Stimulated activated naive CD4-positive, alpha-beta T cell treated with Interleukin-2 at 50 U/mL for 16 hours (primary cell): ENCODE measurements around the gene LMTK3.
"Not testable (repeated sequence)": the region's sequence is repeated elsewhere in the genome, so short reads cannot be mapped to it uniquely, and the experiment has no call there.

Experiments used
- DNase-seq: peaks from one replicate; lab custom pipeline; 2025; lab: John Stamatoyannopoulos, UW

The LMTK3 gene

DNA sequence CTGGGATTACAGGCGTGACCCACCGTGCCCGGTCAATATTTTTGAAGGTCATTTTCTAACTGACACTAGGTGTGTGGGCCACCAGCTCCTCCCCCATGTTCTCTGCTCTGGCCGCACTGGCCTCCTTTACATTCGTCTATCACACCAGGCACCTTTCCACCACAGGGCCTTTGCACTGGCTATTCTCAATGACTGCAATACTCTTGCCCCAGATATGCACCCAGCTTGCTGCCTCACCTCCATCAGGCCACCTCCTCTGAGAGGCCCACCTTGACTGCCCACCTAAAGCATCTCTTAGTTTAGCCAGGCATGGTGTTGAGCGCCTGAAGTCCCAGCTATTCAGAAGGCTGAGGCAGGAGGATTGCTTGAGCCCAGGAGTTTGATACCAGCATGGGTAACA, 30.2 kb upstream of the LMTK3 start:
- DNase-seq: no peak

DNA sequence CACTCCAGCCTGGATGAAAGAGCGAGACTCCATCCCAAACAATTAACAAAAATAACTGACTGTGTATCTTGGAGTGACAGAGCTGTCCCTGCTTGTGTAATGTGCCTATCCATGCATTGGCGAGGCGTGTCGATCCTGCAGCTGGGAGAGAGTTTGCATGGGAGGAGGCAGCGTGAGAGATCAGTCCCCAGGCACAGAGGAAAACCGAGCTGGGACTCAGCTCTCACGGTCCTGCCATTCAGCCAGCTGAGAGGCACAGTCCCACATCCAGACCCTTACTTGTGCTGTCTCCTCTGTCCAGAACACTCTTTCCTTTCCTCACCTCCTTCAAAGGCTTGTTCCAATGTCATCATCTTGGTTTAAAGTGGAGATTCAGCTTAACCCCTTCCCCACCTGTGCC, 28.5 kb upstream of the LMTK3 start:
- no peak for DNase-seq

DNA sequence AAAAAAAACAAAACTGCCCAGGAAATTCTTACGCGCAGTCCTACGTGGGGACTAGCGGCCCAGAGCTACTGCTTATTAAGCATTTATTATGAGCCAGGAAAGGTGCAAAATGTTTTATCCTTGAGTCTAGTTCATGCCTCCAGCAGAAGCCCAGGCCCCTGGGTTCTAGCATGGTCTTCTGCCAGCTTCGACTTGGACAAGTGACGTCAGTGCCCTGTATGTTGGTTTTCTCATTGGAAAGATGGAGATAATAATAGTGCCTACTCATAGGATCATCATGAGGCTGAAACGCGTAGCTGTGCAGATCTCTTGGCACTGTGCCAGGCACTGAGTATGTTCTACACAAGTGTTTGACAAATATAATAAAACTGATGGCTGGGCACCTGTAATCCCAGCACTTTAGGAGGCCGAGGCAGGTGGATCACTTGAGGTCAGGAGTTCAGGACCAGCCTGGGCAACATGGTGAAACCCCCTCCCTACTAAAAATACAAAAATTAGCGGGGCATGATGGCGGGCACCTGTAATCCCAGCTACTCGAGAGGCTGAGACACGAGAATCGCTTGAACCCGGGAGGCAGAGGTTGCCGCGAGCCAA, 28.0 kb upstream of the LMTK3 start:
- no peak for DNase-seq

DNA sequence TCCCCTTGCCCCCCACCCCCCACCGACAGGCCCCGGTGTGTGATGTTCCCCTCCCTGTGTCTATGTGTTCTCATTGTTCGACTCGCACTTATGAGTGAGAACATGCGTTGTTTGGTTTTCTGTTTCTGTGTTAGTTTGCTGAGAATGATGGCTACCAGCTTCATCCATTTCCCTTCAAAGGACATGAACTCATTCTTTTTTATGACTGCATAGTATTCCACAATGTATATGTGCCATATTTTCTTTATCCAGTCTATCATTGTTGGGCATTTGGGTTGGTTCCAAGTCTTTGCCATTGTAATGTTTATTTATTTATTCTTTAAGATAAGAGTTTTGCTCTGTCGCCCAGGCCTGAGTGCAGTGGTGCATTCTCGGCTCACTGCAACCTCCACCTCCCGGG, 26.4 kb upstream of the LMTK3 start:
- not testable (repeated sequence) for DNase-seq

DNA sequence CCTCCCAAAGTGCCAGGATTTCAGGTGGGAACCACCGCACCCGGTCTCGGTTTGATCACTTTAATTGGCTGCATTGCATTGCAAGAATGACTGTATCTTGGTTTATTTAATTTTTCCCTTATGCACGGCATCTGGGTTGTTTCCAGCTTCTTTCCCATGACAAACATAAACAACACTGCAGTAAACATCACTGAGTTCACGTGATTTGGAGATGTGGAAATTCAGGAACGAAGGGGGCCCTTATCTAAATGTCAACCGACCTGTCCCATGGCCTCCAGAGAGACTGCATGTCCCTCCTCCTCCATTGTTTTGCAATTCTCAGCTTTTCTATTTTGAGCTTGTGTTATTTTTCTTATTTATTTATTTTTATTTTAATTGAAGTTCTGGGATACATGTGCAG, 25.9 kb upstream of the LMTK3 start:
- DNase-seq: no peak

DNA sequence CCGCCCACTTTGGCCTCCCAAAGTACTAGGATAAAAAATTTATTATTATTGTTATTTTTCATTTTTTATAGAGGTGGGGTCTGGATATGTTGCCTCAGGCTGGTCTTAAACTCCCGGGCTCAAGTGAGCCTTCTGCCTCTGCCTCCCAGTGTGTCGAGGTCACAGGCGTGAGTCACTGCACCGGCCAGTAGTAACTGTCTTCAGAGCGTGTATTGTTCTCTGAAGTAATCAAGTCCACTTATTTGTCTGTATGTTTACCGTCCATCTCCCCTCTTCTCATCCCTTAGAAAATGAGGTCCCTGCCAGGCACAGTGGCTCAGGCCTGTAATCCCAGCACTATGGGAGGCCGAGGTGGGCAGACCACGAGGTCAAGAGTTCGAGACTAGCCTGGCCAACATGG, 22.1 kb upstream of the LMTK3 start:
- DNase-seq: no peak

DNA sequence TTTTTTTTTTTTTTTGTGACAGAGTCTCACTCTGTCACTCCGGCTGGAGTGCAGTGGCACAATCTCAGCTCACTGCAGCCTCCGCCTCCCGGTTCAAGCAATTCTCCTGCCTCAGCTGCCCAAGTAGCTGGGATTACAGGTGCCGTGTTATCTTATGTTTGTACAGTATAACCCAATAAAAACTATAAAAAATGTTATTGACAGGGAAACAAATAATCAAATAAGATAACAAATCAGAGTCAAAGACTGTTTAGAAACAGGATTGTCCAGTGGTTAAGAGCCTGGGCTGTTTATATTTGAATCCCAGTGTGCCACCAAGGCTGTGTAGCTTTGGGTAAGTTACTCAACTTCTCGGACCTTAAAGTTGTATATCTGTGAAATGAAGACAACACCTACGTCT, 19.1 kb upstream of the LMTK3 start:
- no peak for DNase-seq

DNA sequence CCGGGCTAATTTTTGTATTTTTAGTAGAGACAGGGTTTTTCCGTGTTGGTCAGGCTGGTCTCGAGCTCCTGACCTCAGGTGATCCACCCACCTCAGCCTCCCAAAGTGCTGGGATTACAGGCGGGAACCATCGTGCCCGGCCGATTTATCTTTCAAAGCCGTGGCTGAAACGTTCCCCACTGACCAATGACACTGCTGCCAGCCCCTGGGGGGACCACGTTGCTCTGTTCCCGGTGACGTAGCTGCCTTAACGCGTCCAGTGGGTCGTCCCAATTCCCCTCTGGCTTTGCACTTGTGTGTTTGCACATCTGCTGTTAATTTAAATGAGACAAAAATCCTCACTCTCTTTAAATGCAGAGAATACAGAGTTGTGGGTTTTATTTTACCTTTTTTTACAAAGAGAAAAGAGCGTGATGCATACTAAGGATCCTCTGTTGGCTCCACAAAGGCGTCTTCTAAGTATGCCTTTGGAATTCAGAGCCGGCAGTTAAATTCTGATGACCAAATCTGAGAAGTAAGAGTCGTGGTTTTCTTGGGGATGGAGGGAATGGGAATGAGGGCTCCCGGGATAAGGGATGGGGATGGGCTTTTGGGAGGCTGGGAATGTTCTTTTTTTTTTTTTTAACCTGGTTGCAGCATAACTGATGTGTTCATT, 18.6 kb upstream of the LMTK3 start:
- DNase-seq: no peak

DNA sequence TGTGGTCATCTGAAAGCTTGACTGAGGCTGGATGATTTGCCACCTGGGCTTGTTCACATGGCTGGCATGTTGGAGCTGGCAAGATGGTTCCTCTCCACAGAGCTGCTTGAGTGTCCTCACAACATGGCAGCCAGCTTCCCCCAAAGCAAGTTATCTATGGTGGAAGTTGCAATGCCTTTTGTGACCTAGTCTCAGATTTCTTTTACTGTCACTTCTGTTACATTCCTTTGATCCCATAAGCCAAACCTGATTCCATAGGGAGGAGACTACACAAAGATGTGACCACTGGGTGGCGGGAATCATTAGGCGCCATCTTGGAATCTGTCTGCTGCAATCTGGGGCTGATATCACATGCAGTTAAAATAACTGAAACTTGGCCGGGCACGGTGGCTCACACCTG, 17.5 kb upstream of the LMTK3 start:
- DNase-seq: no peak

DNA sequence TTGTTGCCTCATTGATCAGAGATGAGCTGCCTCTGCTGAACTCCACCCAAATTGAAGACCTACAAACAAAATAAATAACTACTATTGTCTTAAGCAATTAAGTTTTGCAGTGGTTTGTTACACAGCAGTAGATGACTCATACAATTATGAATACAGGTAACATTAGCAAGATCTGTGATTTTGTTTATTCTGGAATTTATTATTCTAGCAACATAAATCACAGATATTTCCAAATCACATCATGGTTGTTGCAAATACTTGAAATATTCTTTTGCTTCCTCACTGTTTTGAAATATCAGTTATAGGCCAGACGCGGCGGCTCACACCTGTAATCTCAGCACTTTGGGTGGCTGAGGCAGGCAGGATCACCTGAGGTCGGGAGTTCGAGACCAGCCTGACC, 13.1 kb upstream of the LMTK3 start:
- no peak for DNase-seq

DNA sequence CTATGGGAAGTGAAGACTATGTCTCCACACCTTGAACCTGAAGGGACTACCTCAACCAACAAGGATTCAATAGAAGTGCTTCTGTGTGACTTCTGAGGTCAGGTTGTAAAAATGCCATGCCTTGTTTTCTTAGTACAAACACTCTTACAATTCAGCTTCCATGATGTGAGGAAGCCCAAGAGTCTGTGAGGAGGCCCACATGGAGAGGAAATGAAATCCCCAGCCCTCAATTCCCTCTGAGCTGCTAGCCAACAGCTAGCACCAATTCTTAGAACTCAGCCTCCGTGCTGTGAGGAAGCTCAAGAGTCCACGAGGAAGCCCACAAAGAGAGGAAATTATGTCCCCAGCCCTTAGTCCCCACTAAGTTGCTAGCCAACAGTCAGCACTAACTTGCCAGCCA, 12.6 kb upstream of the LMTK3 start:
- DNase-seq: no peak

DNA sequence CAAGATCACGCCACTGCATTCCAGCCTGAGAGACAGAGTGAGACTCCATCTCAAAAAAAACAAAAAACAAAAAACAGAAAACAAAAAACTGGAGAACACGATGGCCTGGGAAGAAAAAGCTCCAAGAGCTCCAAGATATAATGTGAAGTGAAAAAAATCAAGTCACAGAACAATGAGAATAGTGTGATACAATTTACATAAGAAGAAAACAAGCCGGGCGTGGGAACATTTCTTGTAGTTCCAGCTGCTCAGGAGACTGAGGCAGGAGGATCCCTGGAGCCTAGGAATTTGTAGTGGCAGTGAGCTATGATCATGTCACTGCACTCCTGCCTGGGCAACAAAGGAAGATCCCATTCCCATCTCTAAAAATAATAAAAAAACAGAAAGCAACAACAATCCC, 8.5 kb upstream of the LMTK3 start:
- DNase-seq: no peak

DNA sequence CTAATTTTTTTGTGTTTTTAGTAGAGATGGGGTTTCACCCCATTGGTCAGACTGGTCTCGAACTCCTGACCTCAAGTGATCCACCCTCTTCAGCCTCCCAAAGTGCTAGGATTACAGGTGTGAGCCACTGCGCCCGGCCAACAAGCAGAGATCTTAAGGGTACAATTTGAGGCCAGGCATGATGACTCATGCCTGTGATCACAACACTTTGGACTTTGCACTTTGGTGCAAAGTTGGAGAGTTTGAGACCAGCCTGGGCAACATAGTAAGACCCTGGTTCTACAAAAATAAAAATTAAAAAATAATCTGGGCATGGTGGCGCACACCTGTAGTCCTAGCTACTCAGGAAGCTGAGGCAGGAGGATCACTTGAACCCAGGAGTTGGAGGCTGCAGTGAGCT, 7.8 kb upstream of the LMTK3 start:
- not testable (repeated sequence) for DNase-seq

DNA sequence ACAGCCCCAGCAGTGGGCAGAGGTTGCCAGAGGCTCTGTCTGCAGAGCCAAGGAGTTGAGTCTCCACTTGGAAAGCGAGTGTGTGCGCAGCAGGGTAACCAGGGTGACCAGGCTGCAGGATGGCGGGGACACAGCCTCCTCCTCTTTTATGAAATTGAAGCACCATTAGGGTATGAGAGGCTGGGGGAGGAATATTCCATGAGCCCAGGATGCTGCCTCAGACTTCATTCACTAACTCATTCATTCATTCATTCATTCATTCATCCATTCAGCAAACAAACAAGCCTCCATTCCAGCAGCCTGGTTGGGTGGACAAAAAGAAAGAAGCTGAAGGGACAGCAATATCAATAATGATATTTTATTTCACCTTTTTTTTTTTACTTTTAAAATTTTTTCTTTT, 6.6 kb upstream of the LMTK3 start:
- no peak for DNase-seq

DNA sequence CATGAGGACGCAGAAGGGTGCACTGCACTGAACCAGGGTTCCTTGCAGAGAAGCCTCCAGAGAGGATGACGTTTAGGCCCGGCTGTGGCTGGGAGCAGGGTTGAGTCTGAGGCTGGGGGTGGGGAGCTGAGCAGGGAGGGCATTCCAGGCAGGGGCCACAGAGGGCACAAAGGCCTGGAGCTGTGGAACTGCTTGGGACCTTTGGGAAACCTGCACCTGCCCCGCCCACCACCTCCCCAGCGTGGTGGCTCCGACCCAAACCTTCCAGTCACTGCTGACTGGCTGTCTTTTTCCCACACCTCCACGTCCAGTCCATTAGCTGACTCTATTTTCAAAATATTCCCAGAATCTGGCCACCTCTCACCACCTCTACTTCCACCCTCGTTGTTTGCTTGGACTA, 4.9 kb upstream of the LMTK3 start:
- DNase-seq: no peak

DNA sequence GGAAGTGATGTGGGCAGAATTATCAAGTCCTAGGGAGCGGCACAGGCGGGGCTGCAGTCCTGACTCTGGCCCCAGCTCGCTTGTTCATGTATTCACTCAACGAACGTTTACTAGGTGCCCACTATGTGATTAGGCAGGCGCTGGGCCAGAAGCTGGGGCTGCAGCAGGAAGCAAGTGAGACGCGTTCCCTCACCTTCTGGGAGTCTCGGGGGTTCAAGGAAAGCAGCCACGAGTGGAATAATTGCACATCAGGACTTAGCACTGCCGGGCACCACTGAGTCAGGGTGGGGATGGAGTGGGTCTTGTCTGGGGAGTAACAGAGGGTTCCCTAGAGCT, 2.5 kb upstream of the LMTK3 start:
- DNase-seq: no peak

DNA sequence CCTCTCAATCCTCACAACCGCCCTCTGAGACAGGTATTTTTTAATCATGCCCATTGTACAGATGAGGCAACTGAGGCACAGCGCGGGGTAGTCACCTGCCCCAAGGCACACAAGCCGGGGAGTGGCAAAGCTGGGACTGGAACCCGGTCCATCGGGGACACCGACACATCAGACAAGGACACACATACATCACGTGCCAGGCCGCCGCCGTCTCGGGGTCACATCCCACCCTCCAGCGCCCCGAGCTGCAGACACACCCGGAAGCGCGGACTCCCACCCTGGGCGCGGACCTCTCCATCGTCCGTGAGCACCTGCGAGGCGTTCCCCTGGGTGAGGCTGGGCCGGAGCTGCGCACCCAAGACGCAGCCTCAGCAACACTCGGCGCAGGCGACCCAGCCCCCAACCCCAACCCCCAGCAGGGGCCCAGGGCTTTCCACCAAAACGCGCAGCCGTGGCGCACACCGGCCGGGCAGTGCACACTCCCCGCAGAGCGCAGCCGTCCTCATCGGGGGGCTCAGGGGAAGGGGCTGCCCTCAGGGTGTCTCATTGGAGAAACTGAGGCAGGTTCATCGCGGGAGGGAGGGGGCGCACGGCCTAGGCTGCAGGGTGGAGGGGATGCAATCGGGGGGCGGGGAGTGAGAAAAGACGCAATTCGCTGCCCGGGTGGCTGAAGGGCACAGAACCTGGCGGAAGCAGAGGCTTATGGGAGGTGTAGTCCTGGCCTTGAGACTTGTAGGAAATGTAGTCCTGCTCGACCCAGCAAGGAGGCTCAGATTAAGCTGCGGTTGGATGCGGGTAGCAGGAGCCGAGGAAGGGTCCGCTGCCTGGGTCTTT, 1.9 kb upstream of the LMTK3 start:
- DNase-seq: peak; percentile 70

DNA sequence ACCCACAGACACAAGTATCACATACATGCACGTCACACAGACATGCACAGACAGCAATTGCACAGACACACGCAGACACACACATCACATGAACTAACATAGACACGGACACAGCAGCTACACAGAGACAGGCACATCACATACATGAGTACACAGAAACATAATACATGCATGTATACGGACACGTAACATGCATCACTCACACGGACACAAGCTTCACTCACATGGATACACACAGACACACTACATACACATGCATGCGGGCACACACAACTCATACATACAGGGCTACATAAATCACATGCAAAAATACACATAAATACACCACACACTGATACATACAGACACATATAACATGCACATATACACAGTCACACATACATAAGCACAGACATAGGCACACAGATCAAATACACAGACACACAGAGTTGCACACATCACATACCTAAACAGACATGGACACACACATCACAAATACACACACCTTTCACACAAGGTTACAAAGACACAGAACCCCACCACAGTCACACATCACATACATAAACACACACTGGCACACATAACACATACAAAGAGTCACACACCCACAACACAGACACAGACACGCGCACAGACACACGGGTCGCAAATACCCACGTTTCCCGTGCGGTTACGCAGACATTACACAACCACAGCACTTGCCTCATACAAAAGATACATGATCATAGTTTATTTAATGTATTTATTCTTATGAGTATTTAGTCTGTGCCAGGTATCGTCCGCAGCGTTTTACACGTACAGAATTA, 1.1 kb upstream of the LMTK3 start:
- no peak for DNase-seq

DNA sequence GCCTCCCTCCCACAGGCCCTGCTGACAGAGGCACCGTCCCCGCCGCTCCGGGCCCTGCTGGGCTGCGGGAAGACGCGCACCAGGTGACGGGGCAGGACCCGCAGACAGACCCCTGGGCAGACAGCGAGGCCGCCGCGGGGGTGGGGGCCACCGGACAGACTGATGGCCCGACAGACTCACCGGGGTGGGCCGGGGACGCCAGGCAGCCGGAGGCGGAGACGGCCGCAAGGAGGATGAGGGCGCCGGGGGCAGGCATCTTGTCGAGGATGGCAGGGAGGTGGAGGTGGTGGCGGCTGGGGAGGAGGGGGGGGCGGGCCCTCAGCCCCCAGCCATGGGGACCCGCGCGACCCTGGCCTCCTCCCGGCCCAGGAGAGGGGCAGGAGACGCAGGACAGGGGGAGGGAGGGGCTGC, 309 bp downstream of the LMTK3 start:
- peak; percentile 5 for DNase-seq

DNA sequence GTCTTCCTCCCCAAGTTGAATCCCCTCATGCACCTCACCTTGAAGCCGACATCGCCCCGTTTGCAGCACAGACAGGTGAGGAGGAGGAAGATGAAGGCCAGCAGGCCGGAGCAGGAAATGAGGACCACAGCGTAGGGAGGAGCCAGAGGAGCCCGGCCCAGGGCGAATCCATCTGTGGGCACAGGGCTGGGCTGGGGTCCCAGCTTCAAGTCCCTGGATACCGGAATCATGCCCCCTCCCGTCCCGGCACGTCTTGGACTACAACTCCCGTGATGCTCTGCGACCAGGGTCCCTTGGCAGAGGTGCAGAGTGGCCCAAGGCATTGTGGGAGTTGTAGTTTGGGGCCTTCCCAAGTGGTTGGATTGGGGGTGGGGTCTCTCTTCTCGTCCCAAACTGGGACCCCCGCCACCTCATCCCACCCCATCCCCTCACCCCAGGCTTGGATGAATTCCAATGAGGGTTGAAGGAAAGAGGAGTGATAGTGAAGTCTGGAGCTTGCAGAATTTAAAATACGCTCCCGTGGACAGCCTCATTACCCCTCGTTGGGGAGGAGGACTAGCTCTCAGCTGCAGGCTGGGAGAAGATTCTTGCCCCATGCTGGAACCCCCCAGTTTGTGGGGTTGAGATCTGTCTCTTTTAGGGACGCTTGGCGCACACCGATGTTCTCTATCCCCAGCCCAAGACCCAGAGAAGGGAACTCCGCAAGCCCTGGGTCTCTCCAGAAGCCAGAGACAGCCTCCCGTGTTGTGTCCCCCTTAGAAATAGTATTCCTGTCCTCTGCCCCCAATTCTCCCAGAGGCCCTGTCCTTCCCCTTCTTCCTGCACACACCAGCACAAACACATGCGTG, 990 bp downstream of the LMTK3 start:
- peak; percentile 68 for DNase-seq

DNA sequence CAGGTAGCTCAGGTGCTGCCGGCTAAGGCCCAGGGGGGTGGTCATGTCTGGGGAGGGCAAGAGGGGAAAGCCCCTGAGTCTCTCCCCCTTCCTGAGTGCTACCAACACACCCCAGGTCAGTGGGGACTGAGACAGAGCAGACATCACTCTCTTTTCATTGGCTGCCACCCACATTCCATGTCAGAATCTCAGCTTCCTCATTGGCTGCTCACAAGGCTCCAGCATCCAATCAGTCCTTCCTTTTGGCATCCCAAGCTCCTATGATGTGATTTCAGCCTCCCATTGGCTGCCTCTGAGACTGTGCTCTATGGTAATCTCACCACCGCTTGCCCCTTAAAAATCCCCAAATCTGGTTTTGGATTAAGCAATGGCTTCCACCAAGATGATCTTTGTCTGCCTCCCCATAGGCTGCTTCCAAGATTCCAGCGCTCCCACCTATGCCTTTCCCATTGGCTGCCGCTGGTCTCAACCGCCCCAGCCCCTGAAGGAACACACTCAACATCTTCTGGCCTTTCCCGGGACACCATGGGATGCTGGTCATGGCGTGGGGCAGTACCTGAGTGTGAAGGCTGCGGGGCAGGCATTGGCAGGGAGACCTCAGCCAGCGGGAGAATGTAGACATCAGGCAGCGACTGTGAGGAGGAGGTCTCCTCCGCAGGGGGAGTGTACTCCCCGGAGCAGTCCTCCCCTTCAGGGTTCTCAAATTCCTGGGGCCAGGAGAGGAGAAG, 2.0 kb downstream of the LMTK3 start:
- no peak for DNase-seq
